ENCODE results near the gene YIPF2.

- TF ChIP-seq CTCF (IDR thresholded peaks at IDR 0.05; ENCODE audit: low read length), result no peak
- no peak for TF ChIP-seq EZH2phosphoT487 (IDR thresholded peaks at IDR 0.05; ENCODE audit: low read length)
- TF ChIP-seq EZH2 (optimal IDR thresholded peaks at IDR 0.05; ENCODE audit: low read depth, low read length), result no peak
These were observed at the start of gene YIPF2, which contains the start of gene TIMM29 for GRCh38 chr19:10928563-10929401.
